WTC11 (cell line): ENCODE data around the gene MLXIP. TPM values are rescaled to one million over a fixed set of nuclear protein-coding genes. Genes with fewer than 3 reads are reported as not detected.

Experiments used
- ATAC-seq: fragments of 200-7000 bp; cut with Tn5 transposase; 2 replicates; pipeline ENCODE4 v1.10.0; 2021; ENCODE audit warnings: mild to moderate bottlenecking, moderate library complexity
- CTCF ChIA-PET: fragments of 300-600 bp; sonication (Branson Sonifier 250); formaldehyde crosslinking; loops from one replicate; lab custom pipeline; 2021; ENCODE audit warnings: antibody characterized with exemption; lab: Charles Lee
- POLR2A ChIA-PET: fragments of 350-600 bp; sonication (Branson Sonifier 250); formaldehyde crosslinking; loops from one replicate; lab custom pipeline; 2021; ENCODE audit warnings: antibody characterized with exemption; lab: Charles Lee
- DNase-seq: peaks from one replicate; pipeline ENCODE4 v3.0.0; 2021; ENCODE audit warnings: low spot score
- H3K27ac Mint-ChIP-seq: 2 replicates; pipeline ENCODE4 v1.8.0; 2021; ENCODE audit warnings: mixed read lengths
- H3K27me3 Mint-ChIP-seq: 2 replicates; pipeline ENCODE4 v1.8.0; 2021; ENCODE audit warnings: low read depth, mild to moderate bottlenecking, moderate library complexity, mixed read lengths
- H3K36me3 Mint-ChIP-seq: 2 replicates; pipeline ENCODE4 v1.8.0; 2021; ENCODE audit warnings: mixed read lengths
- H3K4me1 Mint-ChIP-seq: 2 replicates; pipeline ENCODE4 v1.8.0; 2022; ENCODE audit warnings: mixed read lengths
- H3K4me3 Mint-ChIP-seq: 2 replicates; pipeline ENCODE4 v1.8.0; 2021; ENCODE audit warnings: mild to moderate bottlenecking, moderate library complexity, mixed read lengths
- H3K9me3 Mint-ChIP-seq: 2 replicates; pipeline ENCODE4 v1.8.0; 2021; ENCODE audit warnings: mixed read lengths
- CBFB ChIP-seq: sonication (generic); formaldehyde crosslinking; IDR thresholded peaks from 2 replicates; pipeline ENCODE4 v1.8.1; 2022; ENCODE audit warnings: mild to moderate bottlenecking, low read depth, missing genetic modification reagents
- FOXJ3 ChIP-seq: sonication (generic); formaldehyde crosslinking; IDR thresholded peaks from 2 replicates; pipeline ENCODE4 v1.9.0; 2021; ENCODE audit warnings: missing genetic modification reagents, mild to moderate bottlenecking, borderline replicate concordance
- FOXK1 ChIP-seq: sonication (generic); formaldehyde crosslinking; IDR thresholded peaks from 2 replicates; pipeline ENCODE4 v1.8.0; 2022; ENCODE audit warnings: mild to moderate bottlenecking, moderate library complexity, missing genetic modification reagents
- HMGA2 ChIP-seq: fragments of 250-450 bp; sonication (Bioruptor Pico); IDR thresholded peaks from 2 replicates; pipeline ENCODE4 v1.4.0; 2021; ENCODE audit warnings: mild to moderate bottlenecking, moderate library complexity
- MXD4 ChIP-seq: fragments of 250-450 bp; sonication (Bioruptor Pico); IDR thresholded peaks from 2 replicates; pipeline ENCODE4 v1.8.0; 2021; ENCODE audit warnings: mild to moderate bottlenecking, moderate library complexity, borderline replicate concordance
- NFATC4 ChIP-seq: fragments of 250-450 bp; sonication (Bioruptor Pico); IDR thresholded peaks from 2 replicates; pipeline ENCODE4 v1.9.0; 2021; ENCODE audit warnings: mild to moderate bottlenecking
- NR1H2 ChIP-seq: sonication (generic); formaldehyde crosslinking; IDR thresholded peaks from 2 replicates; pipeline ENCODE4 v1.9.0; 2021; ENCODE audit warnings: mild to moderate bottlenecking, moderate library complexity, missing genetic modification reagents
- NR3C1 ChIP-seq: sonication (generic); formaldehyde crosslinking; conservative IDR thresholded peaks from 2 replicates; pipeline ENCODE4 v1.8.1; 2023; ENCODE audit warnings: low read depth, mild to moderate bottlenecking, missing genetic modification reagents
- OVOL2 ChIP-seq: fragments of 250-450 bp; sonication (Bioruptor Pico); IDR thresholded peaks from 2 replicates; pipeline ENCODE4 v1.9.0; 2021; ENCODE audit warnings: mild to moderate bottlenecking, borderline replicate concordance
- PRRX2 ChIP-seq: fragments of 250-450 bp; sonication (Bioruptor Pico); IDR thresholded peaks from 2 replicates; pipeline ENCODE4 v1.8.0; 2021; ENCODE audit warnings: mild to moderate bottlenecking
- RORB ChIP-seq: fragments of 250-450 bp; sonication (Bioruptor Pico); IDR thresholded peaks from 2 replicates; pipeline ENCODE4 v1.9.0; 2021; ENCODE audit warnings: mild to moderate bottlenecking
- SOX15 ChIP-seq: fragments of 250-450 bp; sonication (Bioruptor Pico); IDR thresholded peaks from 2 replicates; pipeline ENCODE4 v1.9.0; 2021; ENCODE audit warnings: mild to moderate bottlenecking
- TEAD1 ChIP-seq: sonication (generic); formaldehyde crosslinking; IDR thresholded peaks from 2 replicates; pipeline ENCODE4 v1.8.0; 2022; ENCODE audit warnings: mild to moderate bottlenecking, missing genetic modification reagents
- TP53 ChIP-seq: sonication (generic); formaldehyde crosslinking; IDR thresholded peaks from 2 replicates; pipeline ENCODE4 v1.8.1; 2023; ENCODE audit warnings: mild to moderate bottlenecking, missing genetic modification reagents
- ZNF219 ChIP-seq: sonication (generic); formaldehyde crosslinking; IDR thresholded peaks from 2 replicates; pipeline ENCODE4 v1.8.0; 2023; ENCODE audit warnings: missing genetic modification reagents, mild to moderate bottlenecking, borderline replicate concordance
- ZNF232 ChIP-seq: sonication (generic); formaldehyde crosslinking; IDR thresholded peaks from 2 replicates; pipeline ENCODE4 v1.8.0; 2022; ENCODE audit warnings: mild to moderate bottlenecking, missing genetic modification reagents
- ZNF396 ChIP-seq: fragments of 250-450 bp; sonication (Bioruptor Pico); IDR thresholded peaks from 2 replicates; pipeline ENCODE4 v1.8.0; 2021; ENCODE audit warnings: mild to moderate bottlenecking, moderate library complexity, borderline replicate concordance
- ZNF416 ChIP-seq: fragments of 250-450 bp; sonication (Bioruptor Pico); IDR thresholded peaks from 2 replicates; pipeline ENCODE4 v1.9.0; 2021; ENCODE audit warnings: mild to moderate bottlenecking, inconsistent platforms
- total RNA-seq: library from RNA; stranded (reverse); gene quantifications from 3 replicates; pipeline ENCODE4 v1.2.3, GENCODE V29; 2021
- TF ChIP-seq, protein P1 (sequence below): sonication (generic); formaldehyde crosslinking; conservative IDR thresholded peaks from 2 replicates; pipeline ENCODE4 v1.8.1; 2023; ENCODE audit warnings: mild to moderate bottlenecking, low read depth, missing genetic modification reagents, moderate library complexity
- TF ChIP-seq, protein P2 (sequence below): sonication (generic); formaldehyde crosslinking; IDR thresholded peaks from 2 replicates; pipeline ENCODE4 v1.8.1; 2023; ENCODE audit warnings: mild to moderate bottlenecking, missing genetic modification reagents, borderline replicate concordance
- TF ChIP-seq, protein P3 (sequence below): fragments of 250-450 bp; sonication (Bioruptor Pico); IDR thresholded peaks from 2 replicates; pipeline ENCODE4 v1.9.0; 2021; ENCODE audit warnings: mild to moderate bottlenecking
- TF ChIP-seq, protein P4 (sequence below): fragments of 200-600 bp; IDR thresholded peaks from 2 replicates; pipeline ENCODE4 v1.8.0; 2022; ENCODE audit warnings: antibody characterized with exemption

MLXIP gene
- total RNA-seq, 1 experiment from 2014 or later = 49.4 TPM

DNA sequence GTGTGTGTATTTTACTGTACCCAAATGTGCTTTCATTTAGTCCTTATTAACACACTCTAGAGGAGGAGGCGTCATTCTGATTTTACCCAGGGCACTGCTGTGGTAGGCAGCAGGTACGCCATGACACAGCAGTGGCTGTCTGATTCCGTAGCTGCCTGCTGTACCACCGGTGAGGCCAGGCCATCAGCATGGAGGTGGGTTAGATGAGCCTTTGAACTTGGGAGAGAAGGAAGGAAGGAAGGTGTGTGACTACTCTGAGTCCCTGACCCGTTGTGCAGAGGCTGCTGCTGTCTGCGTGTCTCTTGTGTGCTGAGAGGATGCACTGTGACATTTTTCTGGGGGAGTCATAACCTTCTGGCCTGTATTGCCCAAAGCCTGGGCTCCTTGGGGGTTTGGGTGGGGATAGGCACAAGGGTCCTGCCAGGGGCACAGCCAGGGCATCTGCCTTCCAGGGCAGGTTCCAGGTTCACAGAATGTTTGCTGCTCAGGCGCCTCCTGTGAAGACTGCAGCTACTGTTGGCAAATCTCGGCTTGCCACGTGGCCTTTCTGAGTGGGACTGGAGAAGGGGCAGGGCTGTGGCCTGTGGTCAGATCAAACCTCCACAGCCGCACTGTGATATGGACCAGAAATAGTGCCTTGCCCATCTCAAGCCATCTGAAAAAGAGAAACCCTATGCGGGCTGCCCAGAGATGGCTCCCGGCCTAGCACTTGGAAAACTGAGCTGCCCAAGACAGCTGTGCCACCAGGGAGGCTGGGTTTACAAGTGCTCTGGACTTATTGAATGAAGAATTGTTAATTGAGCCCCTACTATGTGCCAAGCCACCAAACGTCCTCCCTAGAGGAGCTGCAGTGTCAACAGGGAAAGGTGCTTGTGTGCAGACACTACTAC is 47.1 kb downstream of the MLXIP start:
- POLR2A ChIA-PET = interaction anchor here (0.7 kb wide), 1 partner anchor 280 kb away, joined by 4 read pairs; no protein-coding TSS in a partner anchor

DNA sequence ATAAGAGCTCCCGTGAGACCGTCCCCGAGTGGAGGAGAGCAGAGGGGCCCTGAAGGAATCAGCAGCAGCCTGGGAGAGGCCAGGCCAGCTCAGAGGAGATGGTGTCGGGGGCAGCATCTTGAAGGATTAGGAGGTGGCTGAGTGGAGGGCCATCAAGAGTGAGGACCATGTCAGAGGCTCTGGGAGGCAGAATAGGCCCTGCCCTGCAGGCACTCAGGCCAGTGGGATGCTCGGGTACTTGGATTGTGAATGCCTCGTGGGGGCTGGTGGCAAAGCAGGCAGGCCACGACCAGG is 47.7 kb downstream of the MLXIP start:
- ATAC-seq = no peak
- CTCF ChIA-PET = interaction anchor here (0.7 to 4.2 kb wide), 8 partner anchors 12 to 208 kb away, joined by 3 to 27 read pairs (median 4); partner anchors contain the start of gene CFAP251
- Mint-ChIP-seq H3K27me3 (no peaks in the 10 kb centered on the region), H3K9me3 (no peaks in the 10 kb centered on the region)
- TF ChIP-seq NR3C1 (CRISPR knock-in tag) (no peak), ZNF416 (no peak), HMGA2 (no peak), NR1H2 (no peak), SOX15 (CRISPR knock-in tag) (no peak), ZNF219 (CRISPR knock-in tag) (no peak), PRRX2 (CRISPR knock-in tag) (no peak), ZNF232 (CRISPR knock-in tag) (no peak), FOXJ3 (CRISPR knock-in tag) (no peak), TEAD1 (CRISPR knock-in tag) (no peak), ZNF396 (CRISPR knock-in tag) (no peak), RORB (CRISPR knock-in tag) (no peak), TP53 (CRISPR knock-in tag) (no peak)
- TF ChIP-seq, protein P1, sequence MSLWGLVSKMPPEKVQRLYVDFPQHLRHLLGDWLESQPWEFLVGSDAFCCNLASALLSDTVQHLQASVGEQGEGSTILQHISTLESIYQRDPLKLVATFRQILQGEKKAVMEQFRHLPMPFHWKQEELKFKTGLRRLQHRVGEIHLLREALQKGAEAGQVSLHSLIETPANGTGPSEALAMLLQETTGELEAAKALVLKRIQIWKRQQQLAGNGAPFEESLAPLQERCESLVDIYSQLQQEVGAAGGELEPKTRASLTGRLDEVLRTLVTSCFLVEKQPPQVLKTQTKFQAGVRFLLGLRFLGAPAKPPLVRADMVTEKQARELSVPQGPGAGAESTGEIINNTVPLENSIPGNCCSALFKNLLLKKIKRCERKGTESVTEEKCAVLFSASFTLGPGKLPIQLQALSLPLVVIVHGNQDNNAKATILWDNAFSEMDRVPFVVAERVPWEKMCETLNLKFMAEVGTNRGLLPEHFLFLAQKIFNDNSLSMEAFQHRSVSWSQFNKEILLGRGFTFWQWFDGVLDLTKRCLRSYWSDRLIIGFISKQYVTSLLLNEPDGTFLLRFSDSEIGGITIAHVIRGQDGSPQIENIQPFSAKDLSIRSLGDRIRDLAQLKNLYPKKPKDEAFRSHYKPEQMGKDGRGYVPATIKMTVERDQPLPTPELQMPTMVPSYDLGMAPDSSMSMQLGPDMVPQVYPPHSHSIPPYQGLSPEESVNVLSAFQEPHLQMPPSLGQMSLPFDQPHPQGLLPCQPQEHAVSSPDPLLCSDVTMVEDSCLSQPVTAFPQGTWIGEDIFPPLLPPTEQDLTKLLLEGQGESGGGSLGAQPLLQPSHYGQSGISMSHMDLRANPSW (CRISPR knock-in tag) = no peak
- TF ChIP-seq, protein P2, sequence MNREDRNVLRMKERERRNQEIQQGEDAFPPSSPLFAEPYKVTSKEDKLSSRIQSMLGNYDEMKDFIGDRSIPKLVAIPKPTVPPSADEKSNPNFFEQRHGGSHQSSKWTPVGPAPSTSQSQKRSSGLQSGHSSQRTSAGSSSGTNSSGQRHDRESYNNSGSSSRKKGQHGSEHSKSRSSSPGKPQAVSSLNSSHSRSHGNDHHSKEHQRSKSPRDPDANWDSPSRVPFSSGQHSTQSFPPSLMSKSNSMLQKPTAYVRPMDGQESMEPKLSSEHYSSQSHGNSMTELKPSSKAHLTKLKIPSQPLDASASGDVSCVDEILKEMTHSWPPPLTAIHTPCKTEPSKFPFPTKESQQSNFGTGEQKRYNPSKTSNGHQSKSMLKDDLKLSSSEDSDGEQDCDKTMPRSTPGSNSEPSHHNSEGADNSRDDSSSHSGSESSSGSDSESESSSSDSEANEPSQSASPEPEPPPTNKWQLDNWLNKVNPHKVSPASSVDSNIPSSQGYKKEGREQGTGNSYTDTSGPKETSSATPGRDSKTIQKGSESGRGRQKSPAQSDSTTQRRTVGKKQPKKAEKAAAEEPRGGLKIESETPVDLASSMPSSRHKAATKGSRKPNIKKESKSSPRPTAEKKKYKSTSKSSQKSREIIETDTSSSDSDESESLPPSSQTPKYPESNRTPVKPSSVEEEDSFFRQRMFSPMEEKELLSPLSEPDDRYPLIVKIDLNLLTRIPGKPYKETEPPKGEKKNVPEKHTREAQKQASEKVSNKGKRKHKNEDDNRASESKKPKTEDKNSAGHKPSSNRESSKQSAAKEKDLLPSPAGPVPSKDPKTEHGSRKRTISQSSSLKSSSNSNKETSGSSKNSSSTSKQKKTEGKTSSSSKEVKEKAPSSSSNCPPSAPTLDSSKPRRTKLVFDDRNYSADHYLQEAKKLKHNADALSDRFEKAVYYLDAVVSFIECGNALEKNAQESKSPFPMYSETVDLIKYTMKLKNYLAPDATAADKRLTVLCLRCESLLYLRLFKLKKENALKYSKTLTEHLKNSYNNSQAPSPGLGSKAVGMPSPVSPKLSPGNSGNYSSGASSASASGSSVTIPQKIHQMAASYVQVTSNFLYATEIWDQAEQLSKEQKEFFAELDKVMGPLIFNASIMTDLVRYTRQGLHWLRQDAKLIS (CRISPR knock-in tag) = no peak
- TF ChIP-seq, protein P3, sequence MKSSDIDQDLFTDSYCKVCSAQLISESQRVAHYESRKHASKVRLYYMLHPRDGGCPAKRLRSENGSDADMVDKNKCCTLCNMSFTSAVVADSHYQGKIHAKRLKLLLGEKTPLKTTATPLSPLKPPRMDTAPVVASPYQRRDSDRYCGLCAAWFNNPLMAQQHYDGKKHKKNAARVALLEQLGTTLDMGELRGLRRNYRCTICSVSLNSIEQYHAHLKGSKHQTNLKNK (CRISPR knock-in tag) = no peak
- TF ChIP-seq, protein P4, sequence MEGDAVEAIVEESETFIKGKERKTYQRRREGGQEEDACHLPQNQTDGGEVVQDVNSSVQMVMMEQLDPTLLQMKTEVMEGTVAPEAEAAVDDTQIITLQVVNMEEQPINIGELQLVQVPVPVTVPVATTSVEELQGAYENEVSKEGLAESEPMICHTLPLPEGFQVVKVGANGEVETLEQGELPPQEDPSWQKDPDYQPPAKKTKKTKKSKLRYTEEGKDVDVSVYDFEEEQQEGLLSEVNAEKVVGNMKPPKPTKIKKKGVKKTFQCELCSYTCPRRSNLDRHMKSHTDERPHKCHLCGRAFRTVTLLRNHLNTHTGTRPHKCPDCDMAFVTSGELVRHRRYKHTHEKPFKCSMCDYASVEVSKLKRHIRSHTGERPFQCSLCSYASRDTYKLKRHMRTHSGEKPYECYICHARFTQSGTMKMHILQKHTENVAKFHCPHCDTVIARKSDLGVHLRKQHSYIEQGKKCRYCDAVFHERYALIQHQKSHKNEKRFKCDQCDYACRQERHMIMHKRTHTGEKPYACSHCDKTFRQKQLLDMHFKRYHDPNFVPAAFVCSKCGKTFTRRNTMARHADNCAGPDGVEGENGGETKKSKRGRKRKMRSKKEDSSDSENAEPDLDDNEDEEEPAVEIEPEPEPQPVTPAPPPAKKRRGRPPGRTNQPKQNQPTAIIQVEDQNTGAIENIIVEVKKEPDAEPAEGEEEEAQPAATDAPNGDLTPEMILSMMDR = no peak
- TF ChIP-seq, all 79 proteins: peak for 0
- Mint-ChIP-seq H3K4me1 (peaks cover 23% of the 10 kb centered on the region), H3K36me3 (peaks cover 12% of the 10 kb centered on the region), H3K27ac (peak overlapping the region; percentile 77; the same call in 1 of the 2 replicates), H3K4me3 (no peak overlapping the region)
- POLR2A ChIA-PET = no interaction called here
- no peak for DNase-seq

More for the DNA sequence above, 47.1 kb downstream of the MLXIP start:
- Mint-ChIP-seq H3K9me3 (no peaks in the 10 kb centered on the region), H3K4me3 (no peak overlapping the region), H3K36me3 (peaks cover 12% of the 10 kb centered on the region), H3K27me3 (no peaks in the 10 kb centered on the region), H3K4me1 (peaks cover 23% of the 10 kb centered on the region), H3K27ac (peak overlapping the region; percentile 93)
- ATAC-seq (no peak), DNase-seq (no peak)
- TF ChIP-seq OVOL2 (no peak), FOXJ3 (CRISPR knock-in tag) (no peak), NFATC4 (no peak), CBFB (CRISPR knock-in tag) (no peak), MXD4 (CRISPR knock-in tag) (no peak), FOXK1 (CRISPR knock-in tag) (no peak)
- CTCF ChIA-PET = interaction anchor here (0.7 to 4.2 kb wide), 8 partner anchors 12 to 207 kb away, joined by 3 to 27 read pairs (median 4); partner anchors contain the start of gene CFAP251
